HG03039 (cell line): ENCODE data around the gene EPB41L2.

ENCODE experiments used
- ATAC-seq: cut with Tn5 transposase; IDR thresholded peaks from one replicate; pipeline ENCODE4 v1.9.1; 2021; ENCODE audit warnings: mild to moderate bottlenecking, moderate library complexity; ENCODE audit not compliant: unreplicated experiment

The EPB41L2 gene

GRCh38 chr6:130882370-130882769 is 180.7 kb downstream of the EPB41L2 start:
- ATAC-seq = no peak

- ATAC-seq = no peak
Measured at GRCh38 chr6:130879826-130880225, 183.2 kb downstream of the EPB41L2 start.

GRCh38 chr6:130873746-130874145 is 189.3 kb downstream of the EPB41L2 start:
- ATAC-seq = no peak

- ATAC-seq = no peak
Measured at GRCh38 chr6:130872250-130873095, 190.6 kb downstream of the EPB41L2 start.

GRCh38 chr6:130870179-130870880 is 192.7 kb downstream of the EPB41L2 start:
- ATAC-seq = no peak

GRCh38 chr6:130869681-130870080 is 193.4 kb downstream of the EPB41L2 start:
- ATAC-seq = no peak

- ATAC-seq = no peak
Measured at GRCh38 chr6:130865793-130866192, 197.3 kb downstream of the EPB41L2 start.

GRCh38 chr6:130864344-130864743 is 198.7 kb downstream of the EPB41L2 start:
- ATAC-seq = no peak

- no peak for ATAC-seq
Measured at GRCh38 chr6:130863415-130864230, 199.4 kb downstream of the EPB41L2 start.

- ATAC-seq = no peak
Measured at GRCh38 chr6:130862370-130862769, 200.7 kb downstream of the EPB41L2 start.

GRCh38 chr6:130859161-130859867 is 203.7 kb downstream of the EPB41L2 start:
- ATAC-seq = no peak

GRCh38 chr6:130858498-130859160 is 204.4 kb downstream of the EPB41L2 start:
- ATAC-seq = no peak

GRCh38 chr6:130858054-130858453 is 205.0 kb downstream of the EPB41L2 start:
- ATAC-seq = no peak

- ATAC-seq = no peak
Measured at GRCh38 chr6:130853555-130854183, 209.4 kb downstream of the EPB41L2 start.

GRCh38 chr6:130852844-130853554 is 210.0 kb downstream of the EPB41L2 start:
- no peak for ATAC-seq

GRCh38 chr6:130851026-130851425 is 212.0 kb downstream of the EPB41L2 start:
- ATAC-seq = no peak

GRCh38 chr6:130849594-130849993 is 213.5 kb downstream of the EPB41L2 start:
- no peak for ATAC-seq

- ATAC-seq = peak; percentile 83
Measured at GRCh38 chr6:130848945-130849344, 214.1 kb downstream of the EPB41L2 start.
